ENCODE results near the gene KRT16. TPM values are rescaled to one million over a fixed set of nuclear protein-coding genes. Genes with fewer than 3 reads are reported as not detected.
"Not testable (repeated sequence)": the region's sequence is repeated elsewhere in the genome, so short reads cannot be mapped to it uniquely, and the experiment has no call there.

The KRT16 gene
- total and polyA plus RNA-seq, 2 of the 8 experiments (the other 6 are each of a cell fraction or from before 2014, with no cell fraction given): not detected

DNA sequence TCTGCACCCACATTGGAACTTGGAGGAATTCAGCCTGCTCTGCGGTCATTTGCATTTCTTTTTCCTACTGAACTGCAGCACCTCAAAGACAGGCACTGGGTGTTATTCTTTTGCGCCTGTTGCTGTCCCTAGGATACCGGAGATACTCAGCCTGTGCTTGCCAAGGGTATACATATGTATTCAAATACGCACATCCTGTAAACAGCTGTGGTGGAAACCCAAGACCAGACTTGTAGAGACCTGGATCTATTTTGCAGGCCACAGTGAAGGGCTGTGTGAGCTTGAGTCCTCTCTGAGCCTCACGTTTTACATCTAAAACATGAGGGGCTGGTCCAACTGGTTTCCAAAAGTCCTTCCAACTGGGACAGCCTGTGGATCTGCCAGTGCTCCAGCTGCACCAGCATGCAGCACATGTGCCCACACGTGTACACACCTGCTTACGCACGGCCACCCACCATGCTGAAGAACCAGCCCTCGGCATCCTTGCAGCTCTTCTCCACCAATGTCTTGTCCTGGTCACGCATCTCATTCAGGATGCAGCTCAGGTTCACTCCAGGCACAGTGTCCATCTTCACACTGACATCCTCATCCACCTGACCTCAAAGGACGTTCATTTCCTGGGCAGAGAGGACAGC is 16.2 kb upstream of the KRT16 start:
- Histone ChIP-seq H3K23me2 (ENCODE audit: low read depth, low read length) (peaks cover 12% of the 10 kb centered on the region; the same call in 1 of the 2 replicates), H4K20me1 (replicated peaks in 1 of 2; ENCODE audit: control insufficient read depth in 1 of 2, insufficient read depth in 2 of 2, low read length in 2 of 2) (peaks cover 0 to 11% of the 10 kb centered on the region in 2 experiments)
- not testable (repeated sequence) for H2BK12ac ChIP-seq (ENCODE audit: low read depth, low read length); H3K9ac ChIP-seq (replicated peaks in 1 of 4; ENCODE audit: extremely low read depth in 1 of 4, low read depth in 3 of 4, low read length in 3 of 4); H2AFZ ChIP-seq (ENCODE audit: low read length); H3K56ac ChIP-seq (replicated peaks; ENCODE audit: insufficient read length, low read depth, low read length); H3K27ac ChIP-seq (ENCODE audit: low read depth, low read length); H2BK15ac ChIP-seq (ENCODE audit: low read length); H3K23ac ChIP-seq (ENCODE audit: insufficient read length); H2AK5ac ChIP-seq (ENCODE audit: low read depth, low read length); H4K5ac ChIP-seq (ENCODE audit: insufficient read length, low read depth, low read length); H3K4ac ChIP-seq (replicated peaks; ENCODE audit: insufficient read length, low read depth, low read length); DNase-seq (ENCODE audit: low read depth in 1 of 2, low spot score in 2 of 2); H3K4me1 ChIP-seq (replicated peaks in 1 of 4; ENCODE audit: control insufficient read depth in 3 of 4, insufficient read depth in 4 of 4, low read length in 3 of 4); H3K27me3 ChIP-seq (replicated peaks in 1 of 4; ENCODE audit: control insufficient read depth in 3 of 4, extremely low read depth in 1 of 4, insufficient read depth in 3 of 4, low read length in 3 of 4); H4K8ac ChIP-seq (ENCODE audit: extremely low read depth, insufficient read depth, low read length); H3K9me3 ChIP-seq (ENCODE audit: insufficient read depth in 2 of 2, low read depth in 1 of 2, low read length in 1 of 2); H3K4me2 ChIP-seq (ENCODE audit: insufficient read depth in 1 of 2, low read depth in 2 of 2, low read length in 2 of 2); H2BK5ac ChIP-seq (ENCODE audit: low read depth, low read length); H3K14ac ChIP-seq (ENCODE audit: insufficient read length); H2BK20ac ChIP-seq (ENCODE audit: low read length); H2BK120ac ChIP-seq (replicated peaks; ENCODE audit: low read depth, low read length); H4K91ac ChIP-seq (replicated peaks; ENCODE audit: insufficient read length, low read length); H3K79me2 ChIP-seq (ENCODE audit: control insufficient read depth in 1 of 2, insufficient read depth in 2 of 2, low read length in 2 of 2); H3K79me1 ChIP-seq (ENCODE audit: low read depth, low read length); FAIRE-seq; H3K36me3 ChIP-seq (ENCODE audit: control insufficient read depth in 2 of 4, insufficient read depth in 4 of 4, low read length in 3 of 4); H3K18ac ChIP-seq (ENCODE audit: extremely low read depth, low read length); H3K4me3 ChIP-seq (ENCODE audit: extremely low read depth in 1 of 4, insufficient read depth in 2 of 4, low read depth in 3 of 4, low read length in 4 of 4)
- ChIA-PET POLR2A (ENCODE audit: partially characterized antibody) (interaction anchor here (1.3 kb wide), 1 partner anchor 10 kb away, joined by 4 read pairs; no protein-coding TSS in a partner anchor), CTCF (ENCODE audit: partially characterized antibody) (interaction anchor here (1.0 to 14.5 kb wide), 10 partner anchors 8 to 79 kb away, joined by 3 to 103 read pairs (median 8); no protein-coding TSS in a partner anchor)
- 88% methylated on average over 11 of the region's 11 CpGs; no CpG with 5 or more reads in 1 of the 2 experiments for WGBS, 2 experiments (ENCODE audit: extremely low coverage in 1 of 2, insufficient coverage in 1 of 2, insufficient read length in 1 of 2, insufficient replicate concordance in 2 of 2, low coverage in 1 of 2, low lambda C conversion rate in 2 of 2, missing lambda C conversion rate in 1 of 2)

DNA sequence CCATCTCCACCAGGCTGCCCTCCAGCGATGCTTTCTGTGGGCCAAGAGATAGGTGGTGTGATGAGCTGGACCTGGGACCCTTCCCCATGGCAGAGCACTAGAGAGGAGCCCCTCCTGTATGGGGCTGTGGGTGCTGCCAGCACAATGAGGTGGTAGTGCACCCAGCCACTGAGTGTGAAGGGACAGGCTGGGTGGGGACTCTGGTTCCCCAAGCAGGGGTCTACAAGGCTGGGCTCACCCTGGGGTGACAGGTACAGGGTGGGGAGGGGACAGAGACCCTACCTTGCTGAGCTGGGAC is 15.5 kb upstream of the KRT16 start:
- H2BK20ac ChIP-seq (ENCODE audit: low read length): not testable (repeated sequence)
- CTCF ChIA-PET (ENCODE audit: partially characterized antibody): interaction anchor here (0.7 to 14.5 kb wide), 11 partner anchors 9 to 140 kb away, joined by 3 to 103 read pairs (median 6); partner anchors contain the start of gene KRT16

More for the DNA sequence above, 15.5 kb upstream of the KRT16 start:
- H3K56ac ChIP-seq (replicated peaks; ENCODE audit: insufficient read length, low read depth, low read length); H3K4ac ChIP-seq (replicated peaks; ENCODE audit: insufficient read length, low read depth, low read length); H3K79me2 ChIP-seq (ENCODE audit: control insufficient read depth in 1 of 2, insufficient read depth in 2 of 2, low read length in 2 of 2); H4K91ac ChIP-seq (replicated peaks; ENCODE audit: insufficient read length, low read length); DNase-seq (ENCODE audit: low read depth in 1 of 2, low spot score in 2 of 2); H4K5ac ChIP-seq (ENCODE audit: insufficient read length, low read depth, low read length); H3K9ac ChIP-seq (replicated peaks in 1 of 4; ENCODE audit: extremely low read depth in 1 of 4, low read depth in 3 of 4, low read length in 3 of 4); H3K23ac ChIP-seq (ENCODE audit: insufficient read length); H3K36me3 ChIP-seq (ENCODE audit: control insufficient read depth in 2 of 4, insufficient read depth in 4 of 4, low read length in 3 of 4); H3K27me3 ChIP-seq (replicated peaks in 1 of 4; ENCODE audit: control insufficient read depth in 3 of 4, extremely low read depth in 1 of 4, insufficient read depth in 3 of 4, low read length in 3 of 4); H4K20me1 ChIP-seq (replicated peaks in 1 of 2; ENCODE audit: control insufficient read depth in 1 of 2, insufficient read depth in 2 of 2, low read length in 2 of 2); H3K18ac ChIP-seq (ENCODE audit: extremely low read depth, low read length); H3K14ac ChIP-seq (ENCODE audit: insufficient read length); H3K23me2 ChIP-seq (ENCODE audit: low read depth, low read length); H3K79me1 ChIP-seq (ENCODE audit: low read depth, low read length); H2BK120ac ChIP-seq (replicated peaks; ENCODE audit: low read depth, low read length); FAIRE-seq; H3K9me3 ChIP-seq (ENCODE audit: insufficient read depth in 2 of 2, low read depth in 1 of 2, low read length in 1 of 2); H3K4me2 ChIP-seq (ENCODE audit: insufficient read depth in 1 of 2, low read depth in 2 of 2, low read length in 2 of 2); H3K4me3 ChIP-seq (ENCODE audit: extremely low read depth in 1 of 4, insufficient read depth in 2 of 4, low read depth in 3 of 4, low read length in 4 of 4); H2BK15ac ChIP-seq (ENCODE audit: low read length); H2BK12ac ChIP-seq (ENCODE audit: low read depth, low read length); H3K4me1 ChIP-seq (replicated peaks in 1 of 4; ENCODE audit: control insufficient read depth in 3 of 4, insufficient read depth in 4 of 4, low read length in 3 of 4); H3K27ac ChIP-seq (ENCODE audit: low read depth, low read length); H2AFZ ChIP-seq (ENCODE audit: low read length); H2BK5ac ChIP-seq (ENCODE audit: low read depth, low read length); H2AK5ac ChIP-seq (ENCODE audit: low read depth, low read length): not testable (repeated sequence)
- POLR2A ChIA-PET (ENCODE audit: partially characterized antibody): interaction anchor here (1.3 kb wide), 1 partner anchor 11 kb away, joined by 4 read pairs; no protein-coding TSS in a partner anchor
- 92% methylated on average over 1 of the region's 1 CpG; no CpG with 5 or more reads in 1 of the 2 experiments for WGBS, 2 experiments (ENCODE audit: extremely low coverage in 1 of 2, insufficient coverage in 1 of 2, insufficient read length in 1 of 2, insufficient replicate concordance in 2 of 2, low coverage in 1 of 2, low lambda C conversion rate in 2 of 2, missing lambda C conversion rate in 1 of 2)
- H4K8ac ChIP-seq (ENCODE audit: extremely low read depth, insufficient read depth, low read length): peak overlapping the region; percentile 57; the same call in 1 of the 2 replicates

Data from H1 (cell line).